Loucy (cell line): ENCODE results near the gene MOGAT1.

ENCODE experiments used
- H2AFZ ChIP-seq: fragments of 200-600 bp; sonication (generic); 2 replicates; pipeline ENCODE4 v1.6.0; 2016; ENCODE audit warnings: antibody characterized with exemption, mild to moderate bottlenecking, low read length, moderate library complexity
- H3F3A ChIP-seq: fragments of 200-600 bp; 2 replicates; pipeline ENCODE4 v1.6.0; 2016; ENCODE audit warnings: antibody characterized with exemption, low read depth, mild to moderate bottlenecking
- H3K27me3 ChIP-seq: fragments of 200-600 bp; sonication (generic); 2 replicates; pipeline ENCODE4 v1.6.1; 2014; ENCODE audit warnings: low read length, mild to moderate bottlenecking; ENCODE audit not compliant: insufficient read depth, poor library complexity, severe bottlenecking
- H3K36me3 ChIP-seq: fragments of 200-600 bp; sonication (generic); 2 replicates; pipeline ENCODE4 v1.6.1; 2016; ENCODE audit warnings: low read length; ENCODE audit not compliant: insufficient read depth
- H3K4me1 ChIP-seq: fragments of 200-600 bp; sonication (generic); 2 replicates; pipeline ENCODE4 v1.5.1; 2014; ENCODE audit warnings: low read length, mild to moderate bottlenecking; ENCODE audit not compliant: insufficient read depth, poor library complexity, severe bottlenecking
- H3K4me2 ChIP-seq: fragments of 200-600 bp; sonication (generic); 2 replicates; pipeline ENCODE4 v1.6.0; 2014; ENCODE audit warnings: antibody characterized with exemption, low read length, low read depth, mild to moderate bottlenecking; ENCODE audit not compliant: poor library complexity, severe bottlenecking
- H3K4me3 ChIP-seq: fragments of 200-600 bp; sonication (generic); 2 replicates; pipeline ENCODE4 v1.5.1; 2014; ENCODE audit warnings: low read length, mild to moderate bottlenecking, mixed read lengths; ENCODE audit not compliant: poor library complexity, severe bottlenecking
- H3K79me2 ChIP-seq: fragments of 200-600 bp; sonication (generic); 2 replicates; pipeline ENCODE4 v1.6.1; 2014; ENCODE audit warnings: low read length; ENCODE audit not compliant: insufficient read depth
- H3K9ac ChIP-seq: fragments of 200-600 bp; sonication (generic); 2 replicates; pipeline ENCODE4 v1.6.0; 2014; ENCODE audit warnings: mild to moderate bottlenecking, low read depth, low read length, moderate library complexity; ENCODE audit not compliant: poor library complexity, severe bottlenecking
- H3K9me2 ChIP-seq: fragments of 200-600 bp; sonication (generic); replicated peaks from 2 replicates; pipeline ENCODE4 v1.6.1; 2016; ENCODE audit warnings: low read depth, low read length, mixed read lengths
- H3K9me3 ChIP-seq: fragments of 200-600 bp; sonication (generic); 2 replicates; pipeline ENCODE4 v1.6.1; 2014; ENCODE audit warnings: mild to moderate bottlenecking, antibody characterized with exemption, low read length, low read depth; ENCODE audit not compliant: insufficient read depth
- H4K20me1 ChIP-seq: fragments of 200-600 bp; sonication (generic); 2 replicates; pipeline ENCODE4 v1.6.0; 2014; ENCODE audit warnings: antibody characterized with exemption, low read length, mild to moderate bottlenecking; ENCODE audit not compliant: insufficient read depth, poor library complexity, severe bottlenecking
- EZH2phosphoT487 ChIP-seq: fragments of 200-600 bp; IDR thresholded peaks from 2 replicates; pipeline ENCODE4 v1.6.1; 2018; ENCODE audit warnings: antibody characterized with exemption, mild to moderate bottlenecking, moderate library complexity, borderline replicate concordance
- TF ChIP-seq, protein P1 (sequence below): fragments of 200-600 bp; sonication (generic); conservative IDR thresholded peaks from 2 replicates; pipeline ENCODE4 v1.5.1; 2014; ENCODE audit warnings: mild to moderate bottlenecking, antibody characterized with exemption, low read length

MOGAT1 gene

DNA sequence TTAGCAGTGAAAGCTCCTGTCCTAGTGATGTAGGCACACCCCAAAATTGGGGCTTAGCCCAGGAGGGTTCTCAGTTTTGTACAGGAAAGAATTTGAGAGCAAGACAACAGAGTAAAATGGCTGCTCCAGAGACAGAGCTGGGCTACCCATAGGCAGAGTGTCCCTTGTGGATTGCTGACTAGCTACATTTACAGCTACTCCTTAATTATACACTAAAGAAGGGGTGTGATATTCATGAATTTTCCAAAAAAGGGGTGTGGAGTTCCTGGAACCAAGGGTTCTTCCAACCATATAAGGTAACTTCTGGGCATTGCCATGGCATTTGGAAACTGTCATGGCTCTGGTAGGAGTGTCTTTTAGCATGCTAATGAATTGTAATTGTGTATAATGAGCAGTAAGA, 52.8 kb downstream of the MOGAT1 start:
- no peak overlapping the region for H3K4me3 ChIP-seq
- H3K4me2 ChIP-seq, result no peak overlapping the region
- H3K36me3 ChIP-seq, result no peaks in the 10 kb centered on the region
- H2AFZ ChIP-seq, result no peak overlapping the region
- TF ChIP-seq, protein P1, sequence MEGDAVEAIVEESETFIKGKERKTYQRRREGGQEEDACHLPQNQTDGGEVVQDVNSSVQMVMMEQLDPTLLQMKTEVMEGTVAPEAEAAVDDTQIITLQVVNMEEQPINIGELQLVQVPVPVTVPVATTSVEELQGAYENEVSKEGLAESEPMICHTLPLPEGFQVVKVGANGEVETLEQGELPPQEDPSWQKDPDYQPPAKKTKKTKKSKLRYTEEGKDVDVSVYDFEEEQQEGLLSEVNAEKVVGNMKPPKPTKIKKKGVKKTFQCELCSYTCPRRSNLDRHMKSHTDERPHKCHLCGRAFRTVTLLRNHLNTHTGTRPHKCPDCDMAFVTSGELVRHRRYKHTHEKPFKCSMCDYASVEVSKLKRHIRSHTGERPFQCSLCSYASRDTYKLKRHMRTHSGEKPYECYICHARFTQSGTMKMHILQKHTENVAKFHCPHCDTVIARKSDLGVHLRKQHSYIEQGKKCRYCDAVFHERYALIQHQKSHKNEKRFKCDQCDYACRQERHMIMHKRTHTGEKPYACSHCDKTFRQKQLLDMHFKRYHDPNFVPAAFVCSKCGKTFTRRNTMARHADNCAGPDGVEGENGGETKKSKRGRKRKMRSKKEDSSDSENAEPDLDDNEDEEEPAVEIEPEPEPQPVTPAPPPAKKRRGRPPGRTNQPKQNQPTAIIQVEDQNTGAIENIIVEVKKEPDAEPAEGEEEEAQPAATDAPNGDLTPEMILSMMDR, result no peak
- no peak for TF ChIP-seq EZH2phosphoT487
- H3K9ac ChIP-seq, result no peak overlapping the region
- no peaks in the 10 kb centered on the region for H3K9me3 ChIP-seq
- H3K4me1 ChIP-seq, result no peaks in the 10 kb centered on the region
- H3K27me3 ChIP-seq, result no peaks in the 10 kb centered on the region
- no peaks in the 10 kb centered on the region for H4K20me1 ChIP-seq
- H3F3A ChIP-seq, result no peaks in the 10 kb centered on the region
- no peaks in the 10 kb centered on the region for H3K9me2 ChIP-seq
- no peaks in the 10 kb centered on the region for H3K79me2 ChIP-seq

DNA sequence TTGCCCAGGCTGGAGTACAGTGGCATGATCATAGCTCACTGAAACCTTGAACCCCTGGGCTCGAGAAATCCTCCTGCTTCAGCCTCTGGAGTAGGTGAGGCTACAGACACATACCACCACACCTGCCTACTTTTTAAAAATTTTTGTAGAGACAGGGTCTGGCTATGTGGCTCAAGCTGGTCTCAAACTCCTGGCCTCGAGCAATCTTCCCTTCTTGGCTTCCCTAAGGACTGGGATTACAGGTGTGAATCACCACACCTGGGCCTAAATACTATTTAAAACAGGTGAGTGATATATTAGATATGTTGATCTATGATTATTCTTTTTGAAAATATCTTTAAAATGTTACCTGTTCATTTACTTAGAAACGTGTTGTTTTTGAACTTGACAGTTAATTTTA, 57.2 kb downstream of the MOGAT1 start:
- H3K9me3 ChIP-seq, result no peaks in the 10 kb centered on the region
- H4K20me1 ChIP-seq, result no peaks in the 10 kb centered on the region
- H3K27me3 ChIP-seq, result no peaks in the 10 kb centered on the region
- no peaks in the 10 kb centered on the region for H3K36me3 ChIP-seq
- no peaks in the 10 kb centered on the region for H3F3A ChIP-seq
- no peak overlapping the region for H3K9ac ChIP-seq
- H3K4me3 ChIP-seq, result no peak overlapping the region
- TF ChIP-seq, protein P1, result no peak
- no peak for TF ChIP-seq EZH2phosphoT487
- no peak overlapping the region for H2AFZ ChIP-seq
- no peaks in the 10 kb centered on the region for H3K79me2 ChIP-seq
- no peaks in the 10 kb centered on the region for H3K4me1 ChIP-seq
- no peaks in the 10 kb centered on the region for H3K9me2 ChIP-seq
- H3K4me2 ChIP-seq, result no peak overlapping the region

DNA sequence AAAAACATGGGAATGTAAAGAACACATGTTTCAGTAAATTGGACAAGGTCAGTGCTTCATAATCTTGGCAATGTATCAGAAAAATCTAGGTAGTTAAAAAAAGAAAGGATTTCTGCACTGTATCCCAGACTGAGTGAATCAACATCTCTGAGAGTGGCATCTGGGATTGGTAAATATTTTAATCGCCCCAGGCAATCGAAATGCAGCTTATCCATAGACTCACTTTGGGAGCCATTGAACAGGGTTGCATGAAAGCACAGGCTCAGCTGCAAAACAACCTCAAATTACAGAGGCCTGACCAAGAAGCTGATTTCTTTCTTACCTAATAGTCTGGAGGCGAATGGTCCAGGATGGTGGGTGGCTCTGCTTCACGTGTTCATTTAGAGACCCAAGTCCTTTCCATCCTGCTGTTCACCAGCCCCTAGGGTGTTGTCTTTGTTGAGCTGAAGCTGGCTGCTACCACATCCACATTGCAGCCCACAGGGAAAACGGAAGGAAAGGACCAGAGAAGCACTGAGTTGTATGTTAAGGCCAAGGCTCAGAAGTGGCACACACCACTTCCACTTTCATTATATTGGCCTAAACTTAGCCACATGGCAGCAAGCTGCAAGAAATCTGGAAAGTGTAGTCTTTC, 59.0 kb downstream of the MOGAT1 start:
- no peaks in the 10 kb centered on the region for H3K9me2 ChIP-seq
- no peak overlapping the region for H3K4me2 ChIP-seq
- H3K27me3 ChIP-seq, result no peaks in the 10 kb centered on the region
- no peak overlapping the region for H3K4me3 ChIP-seq
- TF ChIP-seq, protein P1, result no peak
- TF ChIP-seq EZH2phosphoT487, result no peak
- H3K79me2 ChIP-seq, result no peaks in the 10 kb centered on the region
- no peak overlapping the region; the same call in 1 of the 2 replicates for H2AFZ ChIP-seq
- H4K20me1 ChIP-seq, result no peaks in the 10 kb centered on the region
- H3K4me1 ChIP-seq, result no peaks in the 10 kb centered on the region
- no peaks in the 10 kb centered on the region for H3K36me3 ChIP-seq
- no peaks in the 10 kb centered on the region for H3K9me3 ChIP-seq
- H3K9ac ChIP-seq, result no peak overlapping the region
- no peaks in the 10 kb centered on the region for H3F3A ChIP-seq
